Measurements from ENCODE around the gene CHMP4B.

Gene CHMP4B

GRCh38 chr20:33824852-33825251 is 13.7 kb downstream of the CHMP4B start:
- no peaks in the 10 kb centered on the region for H3K27me3 Mint-ChIP-seq
- H3K27ac Mint-ChIP-seq: no peak overlapping the region
- H3K9me3 Mint-ChIP-seq: no peaks in the 10 kb centered on the region
- no peak overlapping the region for H3K4me3 Mint-ChIP-seq
- peaks cover 4% of the 10 kb centered on the region for H3K36me3 Mint-ChIP-seq
- peaks cover 73% of the 10 kb centered on the region for H3K4me1 Mint-ChIP-seq

GRCh38 chr20:33825340-33826269 is 14.5 kb downstream of the CHMP4B start:
- Mint-ChIP-seq H3K27ac (peak overlapping the region; percentile 84), H3K27me3 (no peaks in the 10 kb centered on the region), H3K4me1 (peaks cover 74% of the 10 kb centered on the region), H3K9me3 (no peaks in the 10 kb centered on the region), H3K4me3 (no peak overlapping the region), H3K36me3 (peaks cover 1% of the 10 kb centered on the region)

- Mint-ChIP-seq H3K4me3 (no peak overlapping the region), H3K36me3 (peaks cover 1% of the 10 kb centered on the region), H3K27me3 (no peaks in the 10 kb centered on the region), H3K4me1 (peaks cover 74% of the 10 kb centered on the region), H3K9me3 (no peaks in the 10 kb centered on the region), H3K27ac (no peak overlapping the region)
Measured at GRCh38 chr20:33826270-33826897, 15.2 kb downstream of the CHMP4B start.

- Mint-ChIP-seq H3K4me3 (no peak overlapping the region), H3K36me3 (peaks cover 3% of the 10 kb centered on the region), H3K27me3 (no peaks in the 10 kb centered on the region), H3K9me3 (no peaks in the 10 kb centered on the region), H3K27ac (peak overlapping the region; percentile 38), H3K4me1 (peaks cover 81% of the 10 kb centered on the region)
Measured at GRCh38 chr20:33827109-33827508, 16.0 kb downstream of the CHMP4B start.

- Mint-ChIP-seq H3K4me1 (peaks cover 80% of the 10 kb centered on the region), H3K27me3 (no peaks in the 10 kb centered on the region), H3K27ac (peak overlapping the region; percentile 57), H3K9me3 (no peaks in the 10 kb centered on the region), H3K36me3 (peaks cover 3% of the 10 kb centered on the region), H3K4me3 (no peak overlapping the region)
Measured at GRCh38 chr20:33827634-33828325, 16.6 kb downstream of the CHMP4B start.

GRCh38 chr20:33828326-33828844 is 17.2 kb downstream of the CHMP4B start:
- Mint-ChIP-seq H3K36me3 (peaks cover 3% of the 10 kb centered on the region), H3K4me1 (peaks cover 85% of the 10 kb centered on the region), H3K4me3 (no peak overlapping the region), H3K27me3 (no peaks in the 10 kb centered on the region), H3K27ac (no peak overlapping the region), H3K9me3 (no peaks in the 10 kb centered on the region)

- H3K27me3 Mint-ChIP-seq: no peaks in the 10 kb centered on the region
- peaks cover 86% of the 10 kb centered on the region for H3K4me1 Mint-ChIP-seq
- no peaks in the 10 kb centered on the region for H3K9me3 Mint-ChIP-seq
- H3K36me3 Mint-ChIP-seq: peaks cover 9% of the 10 kb centered on the region
- H3K27ac Mint-ChIP-seq: no peak overlapping the region
- no peak overlapping the region for H3K4me3 Mint-ChIP-seq
Measured at GRCh38 chr20:33828967-33829560, 17.9 kb downstream of the CHMP4B start.

- Mint-ChIP-seq H3K4me3 (no peak overlapping the region), H3K27ac (no peak overlapping the region), H3K36me3 (peaks cover 10% of the 10 kb centered on the region), H3K4me1 (peaks cover 83% of the 10 kb centered on the region), H3K27me3 (no peaks in the 10 kb centered on the region), H3K9me3 (no peaks in the 10 kb centered on the region)
Measured at GRCh38 chr20:33829636-33830035, 18.5 kb downstream of the CHMP4B start.

- Mint-ChIP-seq H3K27me3 (no peaks in the 10 kb centered on the region), H3K27ac (no peak overlapping the region), H3K4me1 (peaks cover 81% of the 10 kb centered on the region), H3K9me3 (no peaks in the 10 kb centered on the region), H3K4me3 (no peak overlapping the region), H3K36me3 (peaks cover 16% of the 10 kb centered on the region)
Measured at GRCh38 chr20:33830371-33830770, 19.2 kb downstream of the CHMP4B start.

GRCh38 chr20:33832103-33832804 is 21.1 kb downstream of the CHMP4B start:
- H3K4me1 Mint-ChIP-seq: peaks cover 81% of the 10 kb centered on the region
- no peaks in the 10 kb centered on the region for H3K9me3 Mint-ChIP-seq
- H3K4me3 Mint-ChIP-seq: no peak overlapping the region
- peaks cover 22% of the 10 kb centered on the region for H3K36me3 Mint-ChIP-seq
- H3K27me3 Mint-ChIP-seq: no peaks in the 10 kb centered on the region
- no peak overlapping the region for H3K27ac Mint-ChIP-seq

GRCh38 chr20:33833333-33833732 is 22.2 kb downstream of the CHMP4B start:
- peaks cover 81% of the 10 kb centered on the region for H3K4me1 Mint-ChIP-seq
- H3K27me3 Mint-ChIP-seq: no peaks in the 10 kb centered on the region

GRCh38 chr20:33835615-33836172 is 24.5 kb downstream of the CHMP4B start:
- H3K4me1 Mint-ChIP-seq: peaks cover 80% of the 10 kb centered on the region
- peak overlapping the region; percentile 11 for H3K4me3 Mint-ChIP-seq
- no peaks in the 10 kb centered on the region for H3K9me3 Mint-ChIP-seq
- H3K36me3 Mint-ChIP-seq: peaks cover 21% of the 10 kb centered on the region
- H3K27ac Mint-ChIP-seq: no peak overlapping the region
- H3K27me3 Mint-ChIP-seq: no peaks in the 10 kb centered on the region

More at GRCh38 chr20:33833333-33833732, 22.2 kb downstream of the CHMP4B start:
- H3K27ac Mint-ChIP-seq: peak overlapping the region; percentile 30
- H3K9me3 Mint-ChIP-seq: no peaks in the 10 kb centered on the region
- H3K4me3 Mint-ChIP-seq: no peak overlapping the region
- peaks cover 21% of the 10 kb centered on the region for H3K36me3 Mint-ChIP-seq

- Mint-ChIP-seq H3K4me1 (peaks cover 86% of the 10 kb centered on the region), H3K9me3 (no peaks in the 10 kb centered on the region)
Measured at GRCh38 chr20:33836277-33836676, 25.1 kb downstream of the CHMP4B start.

GRCh38 chr20:33837096-33837830 is 26.1 kb downstream of the CHMP4B start:
- Mint-ChIP-seq H3K36me3 (peaks cover 19% of the 10 kb centered on the region), H3K9me3 (no peaks in the 10 kb centered on the region), H3K4me3 (no peak overlapping the region), H3K4me1 (peaks cover 86% of the 10 kb centered on the region), H3K27me3 (no peaks in the 10 kb centered on the region), H3K27ac (peak overlapping the region; percentile 68)

More at GRCh38 chr20:33836277-33836676, 25.1 kb downstream of the CHMP4B start:
- no peak overlapping the region for H3K4me3 Mint-ChIP-seq
- no peak overlapping the region for H3K27ac Mint-ChIP-seq
- peaks cover 21% of the 10 kb centered on the region for H3K36me3 Mint-ChIP-seq
- no peaks in the 10 kb centered on the region for H3K27me3 Mint-ChIP-seq

Measured in activated naive CD4-positive, alpha-beta T cell treated with anti-CD3 and anti-CD28 coated beads, Interleukin-2, amount 50 U/mL, for 24 hours (primary cell).